ENCODE measurements around the gene SERPINE1. TPM values are rescaled to one million over a fixed set of nuclear protein-coding genes. Genes with fewer than 3 reads are reported as not detected.

Gene SERPINE1
- polyA plus RNA-seq, 1 experiment: 356 TPM

- ChIA-PET POLR2A (interaction anchor here (0.5 kb wide), 1 partner anchor 296 kb away, joined by 5 read pairs; the partner anchor contains the start of gene UFSP1), CTCF (interaction anchor here (0.8 to 3.5 kb wide), 4 partner anchors 7 to 105 kb away, joined by 3 to 25 read pairs (median 19); no protein-coding TSS in a partner anchor)
- no peak for DNase-seq (ENCODE audit: low read depth, low spot score)
- no peaks in the 10 kb centered on the region for H3K9me3 ChIP-seq (ENCODE audit: control insufficient read depth, insufficient read depth, low read length)
- H3K27me3 ChIP-seq (ENCODE audit: control insufficient read depth, insufficient read depth, low read length): peaks cover 11% of the 10 kb centered on the region
- no peak for TF ChIP-seq CTCF (IDR thresholded peaks at IDR 0.05; ENCODE audit: low read depth, low read length)
- H3K27ac ChIP-seq (ENCODE audit: low read depth, low read length): no peak overlapping the region
- H3K4me3 ChIP-seq (ENCODE audit: low read depth, low read length): no peak overlapping the region
Measured at GRCh38 chr7:101185258-101185839, 58.4 kb downstream of the SERPINE1 start.

GRCh38 chr7:101186194-101186593 lies 59.3 kb downstream of the SERPINE1 start:
- H3K4me3 ChIP-seq (ENCODE audit: low read depth, low read length): no peak overlapping the region
- no peak for DNase-seq (ENCODE audit: low read depth, low spot score)
- H3K9me3 ChIP-seq (ENCODE audit: control insufficient read depth, insufficient read depth, low read length): no peaks in the 10 kb centered on the region
- TF ChIP-seq CTCF (IDR thresholded peaks at IDR 0.05; ENCODE audit: low read depth, low read length): no peak
- no peak overlapping the region for H3K27ac ChIP-seq (ENCODE audit: low read depth, low read length)
- H3K27me3 ChIP-seq (ENCODE audit: control insufficient read depth, insufficient read depth, low read length): peaks cover 5% of the 10 kb centered on the region
- POLR2A ChIA-PET: interaction anchor here (0.6 kb wide), 2 partner anchors 425 to 602 kb away, joined by 3 read pairs; no protein-coding TSS in a partner anchor
- CTCF ChIA-PET: interaction anchor here (1.0 to 2.3 kb wide), 3 partner anchors 16 to 43 kb away, joined by 3 to 25 read pairs (median 8); no protein-coding TSS in a partner anchor

DNA sequence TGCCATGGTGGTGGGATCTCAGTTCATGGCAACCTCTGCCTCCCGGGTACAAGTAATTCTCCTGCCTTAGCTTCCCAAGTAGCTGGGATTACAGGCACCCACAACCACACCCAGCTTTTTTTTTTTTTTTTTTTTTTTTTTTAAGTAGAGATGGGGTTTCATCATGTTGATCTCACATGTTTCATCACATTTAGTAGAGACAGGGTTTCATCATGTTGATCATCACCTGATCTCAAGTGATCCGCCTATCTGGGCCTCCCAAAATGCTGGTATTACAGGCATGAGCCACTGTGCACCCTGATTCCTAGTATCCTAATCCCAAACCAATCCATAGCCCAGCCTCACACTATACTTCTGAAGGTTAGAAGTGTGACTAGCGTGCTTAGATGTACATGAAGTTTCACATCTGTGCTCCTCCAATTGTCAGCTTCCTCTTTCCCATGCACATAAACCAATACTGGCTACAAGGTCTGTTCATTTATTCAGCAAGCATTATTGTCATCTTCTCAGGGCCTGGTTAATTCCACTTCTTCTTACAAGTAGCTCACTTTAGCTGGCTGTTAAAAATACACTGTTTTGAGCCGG lies 60.0 kb downstream of the SERPINE1 start:
- Histone ChIP-seq H3K27ac (ENCODE audit: low read depth, low read length) (no peak overlapping the region), H3K9me3 (ENCODE audit: control insufficient read depth, insufficient read depth, low read length) (no peaks in the 10 kb centered on the region), H3K4me3 (ENCODE audit: low read depth, low read length) (no peak overlapping the region), H3K27me3 (ENCODE audit: control insufficient read depth, insufficient read depth, low read length) (no peaks in the 10 kb centered on the region)
- TF ChIP-seq CTCF (IDR thresholded peaks at IDR 0.05; ENCODE audit: low read depth, low read length): no peak
- CTCF ChIA-PET: interaction anchor here (1.0 to 2.3 kb wide), 4 partner anchors 17 to 95 kb away, joined by 3 to 25 read pairs (median 6); no protein-coding TSS in a partner anchor
- POLR2A ChIA-PET: interaction anchor here (0.6 kb wide), 1 partner anchor 426 kb away, joined by 3 read pairs; no protein-coding TSS in a partner anchor
- no peak for DNase-seq (ENCODE audit: low read depth, low spot score)

Small RNAs within 50 kb of the gene (small RNA-seq; reads per million reads assigned to genes)
- not detected for gene MIR4653 (ENCODE audit: insufficient read length, low read depth)

Other genes with a start within 250 kb of the SERPINE1 start
- gene UFSP1, start 237.4 kb upstream of the SERPINE1 start, polyA plus RNA-seq (2011; rRNA removed): 0.48 and 1.3 TPM in 2 replicates
- gene ACHE, start 231.2 kb upstream of the SERPINE1 start, polyA plus RNA-seq (2011; rRNA removed): 0.24 and 0.35 TPM in 2 replicates
- not detected in 2 replicates for gene MUC3A, start 177.6 kb upstream of the SERPINE1 start, polyA plus RNA-seq (2011; rRNA removed)
- gene MUC12, start 157.5 kb upstream of the SERPINE1 start, polyA plus RNA-seq (2011; rRNA removed): 1.8 and 2.8 TPM in 2 replicates
- not detected in 2 replicates for gene MUC17, start 107.0 kb upstream of the SERPINE1 start, polyA plus RNA-seq (2011; rRNA removed)
- gene TRIM56, start 41.6 kb upstream of the SERPINE1 start, polyA plus RNA-seq (2011; rRNA removed): 4.0 and 5.3 TPM in 2 replicates
- 197 and 227 TPM in 2 replicates for gene AP1S1, start 27.4 kb downstream of the SERPINE1 start, polyA plus RNA-seq (2011; rRNA removed)
- gene VGF, start 38.5 kb downstream of the SERPINE1 start, polyA plus RNA-seq (2011; rRNA removed): 0.16 and 0.38 TPM in 2 replicates
- 0.02 and 0.05 TPM in 2 replicates for gene NAT16, start 53.2 kb downstream of the SERPINE1 start, polyA plus RNA-seq (2011; rRNA removed)
- not detected in 2 replicates for gene MOGAT3, start 73.9 kb downstream of the SERPINE1 start, polyA plus RNA-seq (2011; rRNA removed)
- gene PLOD3, start 90.5 kb downstream of the SERPINE1 start, polyA plus RNA-seq (2011; rRNA removed): 60.6 and 86.9 TPM in 2 replicates
- gene ZNHIT1, start 91.1 kb downstream of the SERPINE1 start, polyA plus RNA-seq (2011; rRNA removed): 36.0 and 46.2 TPM in 2 replicates
- 3.0 and 3.3 TPM in 2 replicates for gene CLDN15, start 110.7 kb downstream of the SERPINE1 start, polyA plus RNA-seq (2011; rRNA removed)
- 170 and 198 TPM in 2 replicates for gene FIS1, start 118.0 kb downstream of the SERPINE1 start, polyA plus RNA-seq (2011; rRNA removed)
- 42.5 and 47.4 TPM in 2 replicates for gene IFT22, start 194.7 kb downstream of the SERPINE1 start, polyA plus RNA-seq (2011; rRNA removed)
- 0.06 TPM in 1 of 2 replicates, not detected in the other for gene COL26A1, start 235.8 kb downstream of the SERPINE1 start, polyA plus RNA-seq (2011; rRNA removed)

Measured in AG04450 (cell line).